HepG2 (cell line): ENCODE measurements around the gene FBXL13. TPM values are rescaled to one million over a fixed set of nuclear protein-coding genes. Genes with fewer than 3 reads are reported as not detected.
"Not testable (repeated sequence)": the region's sequence is repeated elsewhere in the genome, so short reads cannot be mapped to it uniquely, and the experiment has no call there.

Experiments
- ATAC-seq: fragments of 200-7000 bp; cut with Tn5 transposase; 3 replicates; pipeline ENCODE4 v1.9.1; 2020; ENCODE audit warnings: mild to moderate bottlenecking, moderate library complexity
- BruUV-seq: library from RNA; stranded (reverse); fragments of 400-500 nt; replicated peaks from 2 replicates; lab custom pipeline; 2021; lab: Mats Ljungman, UMichigan
- CTCF ChIA-PET: fragments of 300-600 bp; formaldehyde crosslinking; extraction: SDS; loops from one replicate; lab custom pipeline; 2021; ENCODE audit warnings: low total read pairs, inconsistent platforms, low intra/inter-chr PET ratio; lab: Yijun Ruan, JAX
- POLR2A ChIA-PET: fragments of 350-600 bp; sonication (Branson Sonifier 250); formaldehyde crosslinking; loops from one replicate; lab custom pipeline; 2020; ENCODE audit warnings: antibody characterized with exemption, inconsistent platforms; lab: Yijun Ruan, JAX
- DNase-seq: peaks from one replicate; pipeline ENCODE4 v3.0.0-alpha.2; 2015; ENCODE audit warnings: low spot score
- FAIRE-seq: peaks from 3 replicates; lab custom pipeline; 2011; peaks lifted over from hg19 to GRCh38; lab: Jason Lieb, UNC
- H2AFZ ChIP-seq: one replicate; pipeline ENCODE4 v1.6.1; 2011; ENCODE audit warnings: low read length, inconsistent platforms
- H3K27ac ChIP-seq: fragments of 300-600 bp; 3 replicates; pipeline ENCODE4 v1.8.0; 2011; ENCODE audit warnings: mixed run types, mild to moderate bottlenecking, mixed read lengths, low read length, inconsistent platforms; ENCODE audit not compliant: insufficient read depth; ENCODE audit errors: extremely low read length
- H3K27me3 ChIP-seq, 2 experiments: fragments of 200-600 bp in 1 of 2; 2 replicates in 1 of 2; 3 replicates in 1 of 2; pipeline versions ENCODE4 v1.6.0 to v1.8.0; 2011; ENCODE audit warnings: low read length in 2 of 2, mild to moderate bottlenecking in 2 of 2, moderate library complexity in 2 of 2, inconsistent platforms in 1 of 2; ENCODE audit not compliant: insufficient read depth in 2 of 2, control insufficient read depth in 1 of 2
- H3K36me3 ChIP-seq, 2 experiments: fragments of 200-600 bp in 1 of 2; replicated peaks in 1 of 2; 2 replicates in 1 of 2; 3 replicates in 1 of 2; pipeline versions ENCODE4 v1.5.1 to v1.8.0; 2011; ENCODE audit warnings: low read length in 2 of 2, inconsistent platforms in 1 of 2; ENCODE audit not compliant: insufficient read depth in 2 of 2, control insufficient read depth in 1 of 2
- H3K4me1 ChIP-seq: 2 replicates; pipeline ENCODE4 v1.5.1; 2012; ENCODE audit warnings: low read length, inconsistent platforms; ENCODE audit not compliant: insufficient read depth
- H3K4me2 ChIP-seq: 2 replicates; pipeline ENCODE4 v1.6.0; 2011; ENCODE audit warnings: low read depth, low read length, inconsistent platforms
- H3K4me3 ChIP-seq, 3 experiments: fragments of 200-600 bp in 1 of 3; sonication (generic), shearing (Covaris generic) in 1 of 3; replicated peaks in 1 of 3; 2 replicates each; pipeline ENCODE4 v1.5.1; 2011 to 2016; ENCODE audit warnings: low read length in 3 of 3, inconsistent platforms in 2 of 3, low read depth in 2 of 3, mild to moderate bottlenecking in 2 of 3, control low read depth in 1 of 3, mixed read lengths in 1 of 3; ENCODE audit not compliant: insufficient read depth in 1 of 3
- H3K79me2 ChIP-seq: one replicate; pipeline ENCODE4 v1.6.1; 2011; ENCODE audit warnings: low read length, inconsistent platforms; ENCODE audit not compliant: insufficient read depth
- H3K9ac ChIP-seq: 2 replicates; pipeline ENCODE4 v1.6.0; 2011; ENCODE audit warnings: mild to moderate bottlenecking, low read depth, low read length, inconsistent platforms; ENCODE audit not compliant: insufficient read depth
- H3K9me3 ChIP-seq: 2 replicates; pipeline ENCODE4 v1.5.1; 2012; ENCODE audit warnings: mild to moderate bottlenecking, low read length
- H4K20me1 ChIP-seq: 2 replicates; pipeline ENCODE4 v1.6.0; 2011; ENCODE audit warnings: inconsistent platforms, mild to moderate bottlenecking, low read length, moderate library complexity; ENCODE audit not compliant: insufficient read depth
- GATAD2A ChIP-seq: IDR thresholded peaks from 2 replicates; pipeline ENCODE4 v1.6.1; 2016
- HNRNPL ChIP-seq: fragments of 200-400 bp; formaldehyde crosslinking; IDR thresholded peaks from 2 replicates; pipeline ENCODE4 v1.6.1; 2017; ENCODE audit warnings: mild to moderate bottlenecking, low read depth, low read length
- NFIB ChIP-seq: sonication (generic); formaldehyde crosslinking; IDR thresholded peaks from 2 replicates; pipeline ENCODE4 v1.9.0; 2021; ENCODE audit warnings: missing genetic modification reagents, mild to moderate bottlenecking, borderline replicate concordance
- RARA ChIP-seq: IDR thresholded peaks from 2 replicates; pipeline ENCODE4 v1.6.1; 2016; ENCODE audit warnings: missing genetic modification reagents, missing compliant biosample characterization
- ZNF746 ChIP-seq: sonication (generic); formaldehyde crosslinking; IDR thresholded peaks from 2 replicates; pipeline ENCODE4 v1.8.0; 2022; ENCODE audit warnings: mild to moderate bottlenecking, missing genetic modification reagents
- ZSCAN30 ChIP-seq: sonication (generic); formaldehyde crosslinking; IDR thresholded peaks from 2 replicates; pipeline ENCODE4 v1.5.0; 2020; ENCODE audit warnings: mild to moderate bottlenecking, missing genetic modification reagents
- WGBS: methylation state at CpG from one replicate; pipeline ENCODE4 v1.1.6; 2017; ENCODE audit warnings: low lambda C conversion rate; 5-methylcytosine and 5-hydroxymethylcytosine counted together
- in situ Hi-C: cut with HindIII; loops from 2 replicates; pipeline ENCODE4 v1.10.0; 2017; ENCODE audit warnings: low pct_unique_long_range_greater_than_20kb; ENCODE audit not compliant: extremely low pct_ligation_motif_present
- intact Hi-C: fragments of 100-400 bp; cut with micrococcal nuclease; formaldehyde crosslinking; loops from one replicate; pipeline ENCODE4 v1.10.0; 2022; ENCODE audit not compliant: unreplicated experiment
- polyA plus RNA-seq, 8 experiments: library from polyadenylated mRNA; depleted of rRNA in 3 of 8; stranded (reverse) in 7 of 8; unstranded in 1 of 8; fragments of >200 nt; fragmentation: Illumina TruSeq in 4 of 8; extraction: Trizol in 4 of 8; gene quantifications; 2 replicates each; pipeline versions ENCODE4 v1.2.1 to v1.2.3, GENCODE V29; 2011 to 2016; ENCODE audit warnings: low read depth in 4 of 8, missing spikeins in 1 of 8, mixed read lengths in 1 of 8; ENCODE audit not compliant: insufficient read depth in 1 of 8
- total RNA-seq, 5 experiments: library from RNA; depleted of rRNA; stranded (reverse); fragments of >200 nt; fragmentation: Illumina TruSeq; extraction: Trizol; gene quantifications; 2 replicates each; pipeline ENCODE4 v1.2.3, GENCODE V29; 2016; ENCODE audit warnings: low read depth in 1 of 5

FBXL13 gene
- total and polyA plus RNA-seq, 2 of the 13 experiments (the other 11 are each of a cell fraction or from before 2014, with no cell fraction given): 0.24 to 0.77 TPM

DNA sequence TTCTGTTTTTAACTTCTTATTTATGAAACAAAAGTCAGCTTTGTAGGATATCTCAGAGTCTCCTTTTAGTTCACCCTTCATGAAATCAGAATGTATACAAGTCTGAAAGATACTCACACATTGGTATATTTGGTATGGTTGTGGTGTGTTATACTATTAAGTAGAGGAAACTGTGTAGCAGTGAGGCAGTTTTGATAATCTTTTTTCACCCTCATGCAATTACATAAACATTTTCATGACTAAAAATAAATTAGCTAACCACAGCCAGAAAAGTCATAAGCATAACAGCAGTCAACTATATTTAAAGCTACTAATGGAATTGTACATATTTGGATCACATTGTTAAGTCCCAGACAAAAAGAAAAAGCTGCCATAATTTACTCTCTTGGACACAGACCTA, 263.7 kb downstream of the FBXL13 start (continued):
- no peak for TF ChIP-seq ZNF746
- no peak for TF ChIP-seq ZSCAN30 (CRISPR knock-in tag)

DNA sequence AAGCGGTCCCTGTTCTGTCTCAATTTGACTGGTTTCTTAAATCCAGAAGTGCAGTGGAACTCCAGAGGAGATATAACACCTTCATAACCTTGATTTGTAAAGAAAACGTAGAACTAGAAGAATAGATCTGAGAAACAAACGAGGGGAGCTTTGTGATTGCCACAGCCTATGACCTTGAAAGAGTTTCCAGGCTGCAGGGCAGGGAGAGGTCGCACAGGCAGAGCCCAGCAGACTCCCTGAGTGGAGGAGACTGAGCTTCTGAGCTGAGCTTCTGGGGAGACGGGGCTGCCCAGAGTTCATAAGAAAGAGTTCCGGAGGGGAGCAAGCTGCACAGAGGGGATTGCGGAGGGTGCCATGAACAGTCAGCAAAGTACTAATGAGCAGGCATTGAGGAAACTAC, 268.0 kb downstream of the FBXL13 start:
- BruUV-seq: no TSS peak
- Histone ChIP-seq H3K9me3 (no peaks in the 10 kb centered on the region), H3K4me3 (no peak overlapping the region), H3K36me3 (no peaks in the 10 kb centered on the region), H3K27me3 (no peaks in the 10 kb centered on the region), H3K79me2 (no peaks in the 10 kb centered on the region), H3K4me2 (no peak overlapping the region), H3K9ac (no peak overlapping the region), H2AFZ (no peak overlapping the region), H3K27ac (no peak overlapping the region), H4K20me1 (no peaks in the 10 kb centered on the region), H3K4me1 (peaks cover 16% of the 10 kb centered on the region)
- 67% methylated on average over 7 of the region's 7 CpGs for WGBS
- DNase-seq: peak; percentile 4
- in situ Hi-C loops (no loop called here), intact Hi-C loops (no loop called here)
- POLR2A ChIA-PET: no interaction called here
- TF ChIP-seq RARA (CRISPR knock-in tag): peak; percentile 54; the same call in 1 of the 2 replicates
- TF ChIP-seq HNRNPL: no peak
- TF ChIP-seq GATAD2A (CRISPR knock-in tag): peak; percentile 40; the same call in 1 of the 2 replicates
- TF ChIP-seq NFIB (CRISPR knock-in tag): no peak
- peak; percentile 28 for FAIRE-seq
- peak; percentile 71 for ATAC-seq
- CTCF ChIA-PET: no interaction called here

DNA sequence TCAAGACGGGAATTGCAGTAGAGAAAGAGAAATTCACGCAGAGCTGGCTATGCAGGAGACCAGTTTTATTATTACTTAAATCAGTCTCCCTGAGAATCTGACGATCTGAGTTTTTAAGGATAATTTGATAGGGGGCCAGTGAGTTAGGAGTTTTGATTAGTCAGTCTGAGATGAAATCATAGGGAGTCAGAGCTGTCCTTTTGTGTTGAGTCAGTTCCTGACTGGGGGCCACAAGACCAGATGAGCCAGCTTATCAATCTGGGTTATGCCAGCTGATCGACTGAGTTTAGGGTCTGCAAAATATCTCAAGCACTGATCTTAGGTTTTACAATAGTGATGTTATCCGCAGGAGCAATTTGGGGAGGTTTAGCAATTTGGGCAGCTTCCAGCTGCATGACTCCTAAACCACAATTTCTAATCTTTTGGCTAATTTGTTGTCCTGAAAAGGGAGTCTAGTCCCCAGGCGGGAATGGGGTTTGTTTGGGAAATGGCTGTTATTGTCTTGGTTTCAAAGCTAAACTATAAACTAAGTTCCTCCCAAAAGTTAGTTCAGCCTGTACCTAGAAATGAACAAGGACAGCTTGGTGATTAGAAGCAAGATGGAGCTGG, 278.5 kb downstream of the FBXL13 start:
- H4K20me1 ChIP-seq, ATAC-seq, H3K9ac ChIP-seq, H3K36me3 ChIP-seq, H3K79me2 ChIP-seq, DNase-seq, H3K27ac ChIP-seq, H2AFZ ChIP-seq, POLR2A ChIA-PET, H3K4me3 ChIP-seq, H3K9me3 ChIP-seq, H3K27me3 ChIP-seq, intact Hi-C loops, H3K4me2 ChIP-seq, BruUV-seq, H3K4me1 ChIP-seq, CTCF ChIA-PET, in situ Hi-C loops: not testable (repeated sequence)
- 100% methylated on average over 3 of the region's 6 CpGs for WGBS
- FAIRE-seq: peak; percentile 48

DNA sequence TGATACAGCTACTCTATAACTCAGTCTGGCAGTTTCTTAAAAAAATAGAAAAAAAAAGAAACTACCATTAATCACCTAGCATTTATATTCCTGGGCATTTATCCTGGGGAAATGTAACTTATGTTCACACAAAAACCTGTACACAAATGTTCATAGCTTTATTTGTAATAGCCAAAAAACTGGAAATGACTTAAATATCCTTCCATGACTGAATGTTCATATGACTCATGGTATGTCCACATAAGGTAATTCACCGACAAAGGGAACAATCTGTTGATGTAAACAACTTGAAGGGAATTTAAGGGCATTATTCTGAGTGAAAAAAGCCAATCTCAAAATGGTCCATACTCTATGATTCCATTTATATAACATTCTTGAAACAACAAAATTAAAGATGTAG, 280.0 kb downstream of the FBXL13 start:
- H2AFZ ChIP-seq, H3K27me3 ChIP-seq, CTCF ChIA-PET, DNase-seq, BruUV-seq, H4K20me1 ChIP-seq, H3K36me3 ChIP-seq, in situ Hi-C loops, H3K4me3 ChIP-seq, H3K4me2 ChIP-seq, H3K27ac ChIP-seq, ATAC-seq, H3K79me2 ChIP-seq, intact Hi-C loops, H3K9me3 ChIP-seq, POLR2A ChIA-PET, H3K9ac ChIP-seq, H3K4me1 ChIP-seq: not testable (repeated sequence)
- 95% methylated on average over 1 of the region's 1 CpG for WGBS
- peak; percentile 75 for FAIRE-seq
